Keratinocyte (primary cell): ENCODE measurements around the gene GMIP.
"Not testable (repeated sequence)": the region's sequence is repeated elsewhere in the genome, so short reads cannot be mapped to it uniquely, and the experiment has no call there.

ENCODE experiments used
- CTCF ChIP-seq, 3 experiments: IDR thresholded peaks in 1 of 3; conservative IDR thresholded peaks in 1 of 3; optimal IDR thresholded peaks in 1 of 3; 2 replicates in 2 of 3; 3 replicates in 1 of 3; pipeline versions ENCODE3 to v1.5.1; 2011; ENCODE audit warnings: low read length in 3 of 3, mild to moderate bottlenecking in 3 of 3, moderate library complexity in 2 of 3, control low read depth in 1 of 3, inconsistent platforms in 1 of 3; ENCODE audit not compliant: insufficient read depth in 2 of 3; ENCODE audit errors: extremely low read depth in 1 of 3
- EZH2 ChIP-seq: IDR thresholded peaks from one replicate; pipeline ENCODE4 v1.6.1; 2012; ENCODE audit warnings: inconsistent platforms, mild to moderate bottlenecking, low read length, moderate library complexity

- not testable (repeated sequence) for TF ChIP-seq CTCF (optimal IDR thresholded peaks at IDR 0.05 in 1 of 3, IDR thresholded peaks at IDR 0.05 in 1 of 3, conservative IDR thresholded peaks at IDR 0.05 in 1 of 3; ENCODE audit: extremely low read depth in 1 of 3, insufficient read depth in 2 of 3, low read length in 3 of 3); EZH2
Measured at GRCh38 chr19:19686119-19686518, 42.7 kb upstream of the GMIP start.
